SJCRH30 (cell line): ENCODE data around the gene LCN15. TPM values are rescaled to one million over a fixed set of nuclear protein-coding genes. Genes with fewer than 3 reads are reported as not detected.
"Not testable (repeated sequence)": the region's sequence is repeated elsewhere in the genome, so short reads cannot be mapped to it uniquely, and the experiment has no call there.

Experiments used
- DNase-seq, 2 experiments: peaks; one replicate each; pipeline ENCODE4 v3.0.0-alpha.2; 2015 to 2020
- H3K27ac ChIP-seq: fragments of 250-450 bp; sonication (Bioruptor Pico); 2 replicates; pipeline ENCODE4 v1.5.1; 2020; ENCODE audit warnings: mild to moderate bottlenecking, moderate library complexity
- H3K27me3 ChIP-seq: fragments of 250-450 bp; sonication (Bioruptor Pico); 2 replicates; pipeline ENCODE4 v1.5.1; 2020; ENCODE audit warnings: mild to moderate bottlenecking, moderate library complexity
- H3K36me3 ChIP-seq: fragments of 250-450 bp; sonication (Bioruptor Pico); 2 replicates; pipeline ENCODE4 v1.5.1; 2020; ENCODE audit warnings: mild to moderate bottlenecking, moderate library complexity
- H3K4me1 ChIP-seq: fragments of 250-450 bp; sonication (Bioruptor Pico); 2 replicates; pipeline ENCODE4 v1.5.1; 2020; ENCODE audit warnings: mild to moderate bottlenecking, moderate library complexity
- H3K4me3 ChIP-seq: fragments of 250-450 bp; sonication (Bioruptor Pico); 2 replicates; pipeline ENCODE4 v1.5.1; 2020; ENCODE audit warnings: mild to moderate bottlenecking, moderate library complexity
- H3K9me3 ChIP-seq: fragments of 250-450 bp; sonication (Bioruptor Pico); replicated peaks from 2 replicates; pipeline ENCODE4 v1.5.1; 2020; ENCODE audit warnings: mild to moderate bottlenecking, moderate library complexity
- total RNA-seq: library from RNA; depleted of rRNA; stranded (reverse); fragments of >200 nt; shearing (Covaris generic); gene quantifications from 2 replicates; pipeline ENCODE4 v1.2.3, GENCODE V29; 2014

The LCN15 gene
- total RNA-seq, 1 experiment from 2014 or later, result not detected

DNA sequence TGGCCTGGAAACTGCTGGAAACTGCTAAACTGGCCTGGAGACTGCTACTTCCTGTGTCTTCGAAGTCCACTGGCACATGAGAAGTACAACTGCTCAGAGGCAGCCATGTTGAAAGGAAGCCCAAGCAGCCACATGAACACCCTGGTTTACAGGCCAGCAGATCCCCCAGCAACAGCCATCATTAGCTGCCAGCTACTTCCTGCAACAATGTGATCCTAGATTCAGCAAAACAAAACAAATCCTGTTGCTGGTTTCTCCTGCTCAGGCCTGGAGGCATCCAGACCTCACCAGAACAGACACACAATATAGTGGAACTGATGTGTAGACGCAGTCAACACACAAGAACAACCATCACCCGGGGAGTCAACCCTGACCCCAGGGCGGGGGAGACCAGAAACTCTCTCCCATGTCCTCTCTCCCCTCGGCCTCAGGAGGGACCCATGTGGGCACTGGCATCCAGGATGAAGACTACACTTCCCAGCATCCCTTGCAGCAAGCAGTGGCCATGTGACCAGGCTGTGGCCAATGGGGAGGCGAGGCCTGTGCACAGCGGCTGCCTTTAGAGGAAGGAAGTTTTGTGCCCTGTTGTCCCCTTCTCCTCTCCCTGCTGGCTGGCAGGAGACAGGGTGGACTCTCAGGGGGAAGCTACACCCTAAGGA lies 9.2 kb upstream of the LCN15 start:
- Histone ChIP-seq H3K27me3 (peaks cover 8% of the 10 kb centered on the region), H3K9me3 (peaks cover 12% of the 10 kb centered on the region; the same call in 1 of the 2 replicates), H3K4me3 (no peak overlapping the region), H3K27ac (no peak overlapping the region), H3K36me3 (no peaks in the 10 kb centered on the region), H3K4me1 (no peaks in the 10 kb centered on the region)
- DNase-seq, result peak; percentile 69 to 71

DNA sequence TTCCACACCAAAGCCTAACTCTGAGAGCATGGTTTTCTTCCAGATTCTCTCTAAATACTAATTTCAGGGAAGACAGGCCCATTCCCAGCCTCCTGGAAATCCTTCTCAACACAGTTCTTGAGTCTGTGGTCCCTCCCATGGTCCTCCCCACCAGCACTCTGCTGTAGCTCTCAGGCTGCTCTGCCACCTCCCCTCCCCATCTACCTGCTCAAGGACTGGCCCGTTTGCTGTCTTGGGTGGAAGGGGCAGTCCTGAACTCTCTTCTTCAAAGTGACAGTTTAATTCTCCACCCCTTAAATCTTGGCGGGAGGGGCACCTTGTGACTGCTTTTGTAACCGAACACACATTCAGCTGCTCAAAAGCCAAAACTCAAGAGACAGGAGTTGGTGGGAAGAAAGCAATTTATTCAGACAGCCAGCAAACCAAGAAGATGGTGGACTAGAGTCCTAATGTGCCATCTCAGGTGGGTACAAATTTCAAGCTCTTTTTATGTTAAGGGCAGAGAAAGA lies 7.6 kb upstream of the LCN15 start:
- no peak for DNase-seq
- Histone ChIP-seq H3K27ac (no peak overlapping the region), H3K4me1 (no peaks in the 10 kb centered on the region), H3K36me3 (no peaks in the 10 kb centered on the region), H3K27me3 (no peaks in the 10 kb centered on the region; the same call in 1 of the 2 replicates), H3K9me3 (peaks cover 12% of the 10 kb centered on the region; the same call in 1 of the 2 replicates), H3K4me3 (no peak overlapping the region)

DNA sequence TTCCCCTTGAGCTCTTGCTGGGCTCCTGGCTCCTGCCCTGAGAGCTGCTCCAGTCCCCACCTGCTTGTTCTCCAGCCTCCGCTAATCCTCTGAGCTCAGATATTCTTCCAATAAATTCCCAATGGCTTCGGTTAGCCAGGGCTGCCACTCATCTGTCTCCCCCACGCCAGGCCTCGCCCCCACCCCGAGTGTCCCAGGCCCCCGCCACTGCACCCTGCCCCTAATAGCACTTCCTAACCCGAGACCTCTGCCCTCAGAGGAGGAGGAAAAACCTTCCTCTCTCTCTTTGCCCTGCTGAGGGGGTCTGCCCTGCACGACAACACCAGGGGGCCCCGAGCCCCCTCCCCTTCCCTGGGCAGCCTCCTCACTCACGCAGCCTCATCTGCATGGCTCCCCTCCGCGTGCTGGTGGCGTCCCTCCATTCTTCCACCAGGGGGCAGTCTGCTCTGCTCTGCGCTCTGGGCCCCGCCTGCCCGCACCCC lies 5.4 kb upstream of the LCN15 start:
- H3K27me3 ChIP-seq, result no peaks in the 10 kb centered on the region; the same call in 1 of the 2 replicates
- no peaks in the 10 kb centered on the region for H3K4me1 ChIP-seq
- H3K9me3 ChIP-seq, result peaks cover 12% of the 10 kb centered on the region; the same call in 1 of the 2 replicates
- no peaks in the 10 kb centered on the region for H3K36me3 ChIP-seq
- no peak for DNase-seq
- H3K27ac ChIP-seq, result no peak overlapping the region
- no peak overlapping the region for H3K4me3 ChIP-seq

DNA sequence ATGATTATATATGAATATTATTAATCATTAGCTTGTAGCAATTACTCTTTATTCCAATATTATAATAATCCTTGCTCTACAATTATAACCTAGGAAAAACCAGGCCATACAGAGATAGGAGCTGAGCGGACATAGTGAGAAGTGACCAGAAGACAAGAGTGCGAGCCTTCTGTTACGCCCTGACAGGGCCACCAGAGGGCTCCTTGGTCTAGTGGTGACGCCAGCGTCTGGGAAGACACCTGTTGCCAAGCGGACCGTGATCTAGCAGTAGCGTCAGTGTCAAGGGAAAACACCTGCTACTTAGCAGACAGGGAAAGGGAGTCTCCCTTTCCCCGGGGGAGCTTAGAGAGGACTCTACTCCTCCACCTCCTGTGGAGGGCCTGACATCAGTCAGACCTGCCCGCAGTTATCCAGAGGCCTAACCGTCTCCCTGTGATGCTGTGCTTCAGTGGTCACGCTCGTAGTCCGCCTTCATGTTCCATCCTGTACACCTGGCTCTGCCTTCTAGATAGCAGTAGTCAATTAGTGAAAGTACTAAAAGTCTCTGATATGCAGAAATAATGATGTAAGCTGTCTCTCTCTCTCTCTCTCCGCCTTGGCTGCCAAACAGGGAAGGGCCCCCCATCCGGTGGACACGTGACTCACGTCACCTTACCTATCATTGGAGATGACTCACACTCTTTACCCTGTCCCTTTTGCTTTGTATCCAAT lies 2.2 kb upstream of the LCN15 start:
- H3K9me3 ChIP-seq, H3K36me3 ChIP-seq, H3K4me3 ChIP-seq, H3K27ac ChIP-seq, H3K4me1 ChIP-seq: not testable (repeated sequence)
- peak; percentile 59 to 63 for DNase-seq
- H3K27me3 ChIP-seq, result peaks cover 14% of the 10 kb centered on the region

DNA sequence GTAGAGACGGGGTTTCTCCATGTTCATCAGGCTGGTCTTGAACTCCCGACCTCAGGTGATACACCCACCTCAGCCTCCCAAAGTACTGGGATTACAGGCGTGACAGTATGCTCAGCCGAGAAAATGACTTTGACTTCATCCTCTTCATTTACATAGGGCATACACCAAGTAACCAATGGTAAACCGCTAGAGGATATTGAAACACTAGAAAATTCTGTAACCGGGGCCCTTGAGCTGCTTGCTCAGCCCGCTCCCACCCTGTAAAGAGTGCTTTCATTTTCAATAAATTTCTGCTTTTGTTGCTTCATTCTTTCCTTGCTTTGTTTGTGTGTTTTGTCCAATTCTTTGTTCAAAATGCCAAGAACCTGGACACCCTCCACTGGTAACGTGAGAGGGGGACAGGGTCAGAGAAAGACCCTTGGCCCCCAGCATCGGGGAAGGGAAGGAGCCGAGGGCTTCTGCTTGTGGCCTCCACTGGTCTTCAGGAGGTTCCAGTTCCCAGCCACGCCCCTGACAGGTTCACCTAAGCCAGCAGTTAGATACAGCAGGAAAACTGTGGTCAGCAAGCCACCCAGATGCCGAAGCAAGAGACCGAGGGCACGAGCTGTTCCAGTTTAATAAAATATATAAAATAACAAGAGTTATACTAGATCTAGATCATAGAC lies 1.6 kb upstream of the LCN15 start:
- not testable (repeated sequence) for DNase-seq, H3K4me3 ChIP-seq, H3K27ac ChIP-seq, H3K4me1 ChIP-seq, H3K9me3 ChIP-seq, H3K36me3 ChIP-seq
- H3K27me3 ChIP-seq, result peaks cover 14% of the 10 kb centered on the region

DNA sequence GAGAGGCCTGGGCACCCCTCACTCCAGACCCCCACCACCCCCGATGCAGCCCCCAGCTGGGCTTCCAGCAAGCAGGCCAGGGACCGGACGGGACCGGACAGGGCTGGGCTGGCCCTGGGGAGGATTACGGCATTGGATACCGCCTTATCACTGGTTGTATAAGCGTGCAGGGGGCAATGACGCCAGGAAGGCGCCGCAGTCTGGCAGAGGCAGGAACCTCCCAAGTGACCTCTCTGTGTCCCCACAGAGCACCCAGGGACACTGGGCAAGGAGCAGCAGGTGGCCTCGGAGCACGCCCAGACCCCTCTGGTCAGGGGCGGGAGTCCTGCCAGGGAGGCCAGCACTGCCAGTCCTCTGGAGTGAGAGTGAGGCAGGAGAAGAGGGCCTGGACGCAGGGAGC lies 723 bp upstream of the LCN15 start:
- no peaks in the 10 kb centered on the region for H3K4me1 ChIP-seq
- H3K27ac ChIP-seq, result no peak overlapping the region
- H3K4me3 ChIP-seq, result no peak overlapping the region
- peaks cover 18% of the 10 kb centered on the region for H3K27me3 ChIP-seq
- H3K36me3 ChIP-seq, result no peaks in the 10 kb centered on the region
- no peak for DNase-seq
- H3K9me3 ChIP-seq, result no peaks in the 10 kb centered on the region

DNA sequence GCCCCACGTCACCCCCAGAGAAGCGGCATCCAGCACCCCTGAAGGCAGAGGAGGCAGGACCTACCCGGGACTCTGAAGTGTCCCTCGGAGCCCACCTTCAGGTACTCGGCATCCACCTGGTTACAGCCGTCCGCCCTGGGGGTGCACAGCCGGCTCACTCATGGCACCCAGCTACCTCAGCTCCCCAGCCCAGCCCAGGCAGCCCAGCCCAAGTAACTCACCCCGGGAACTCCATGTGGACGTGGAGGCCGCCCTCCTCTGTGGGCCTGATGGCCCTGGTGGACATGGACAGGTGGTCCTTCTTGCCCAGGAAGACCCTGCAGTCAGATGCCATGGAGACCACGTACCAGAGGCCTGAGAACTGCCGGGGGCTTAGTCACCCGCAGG lies 676 bp downstream of the LCN15 start:
- no peak overlapping the region for H3K4me3 ChIP-seq
- no peak for DNase-seq
- H3K27ac ChIP-seq, result no peak overlapping the region
- H3K36me3 ChIP-seq, result no peaks in the 10 kb centered on the region
- no peaks in the 10 kb centered on the region for H3K9me3 ChIP-seq
- H3K4me1 ChIP-seq, result no peaks in the 10 kb centered on the region
- peaks cover 19% of the 10 kb centered on the region for H3K27me3 ChIP-seq

DNA sequence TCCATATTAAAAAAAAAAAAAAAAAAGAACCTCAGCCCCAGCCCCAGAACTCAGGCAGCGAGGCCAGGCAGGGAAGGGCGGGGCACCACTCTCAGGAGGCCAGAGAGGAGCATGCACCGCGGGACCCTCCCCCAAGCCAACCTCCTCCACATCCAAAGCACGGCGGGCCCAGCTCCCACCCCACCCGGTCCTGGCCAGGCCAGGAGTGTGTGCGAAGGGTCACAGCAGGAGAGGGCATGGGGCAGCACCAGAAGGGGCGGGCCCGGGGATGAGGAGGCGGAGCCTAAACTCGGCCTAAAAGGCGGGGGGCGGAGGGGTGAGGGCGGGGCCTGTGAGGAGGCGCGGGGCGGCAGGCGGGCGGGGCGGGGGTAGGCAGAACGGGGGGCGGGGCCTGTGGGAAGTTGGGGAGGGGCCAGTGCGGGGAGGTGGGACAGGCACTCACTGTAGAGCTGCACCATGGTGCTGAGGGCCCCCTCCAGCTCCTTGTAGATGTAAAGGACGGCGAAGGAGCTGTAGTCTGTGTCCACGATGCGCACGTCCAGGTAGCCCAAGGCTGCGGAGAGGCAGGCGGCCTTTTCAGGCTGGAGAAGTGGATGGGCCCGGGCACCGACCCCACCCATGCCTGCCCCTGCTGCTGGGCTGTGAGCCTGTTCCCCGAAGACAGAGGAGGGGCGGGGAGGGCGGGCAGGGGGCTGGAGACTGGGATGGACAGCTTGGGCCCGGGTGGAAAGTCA lies 1.2 kb downstream of the LCN15 start:
- Histone ChIP-seq H3K4me1 (peaks cover 2% of the 10 kb centered on the region; the same call in 1 of the 2 replicates), H3K27ac (no peak overlapping the region), H3K4me3 (no peak overlapping the region), H3K27me3 (peaks cover 19% of the 10 kb centered on the region), H3K9me3 (no peaks in the 10 kb centered on the region), H3K36me3 (no peaks in the 10 kb centered on the region)
- DNase-seq, result peak; percentile 63 to 66

DNA sequence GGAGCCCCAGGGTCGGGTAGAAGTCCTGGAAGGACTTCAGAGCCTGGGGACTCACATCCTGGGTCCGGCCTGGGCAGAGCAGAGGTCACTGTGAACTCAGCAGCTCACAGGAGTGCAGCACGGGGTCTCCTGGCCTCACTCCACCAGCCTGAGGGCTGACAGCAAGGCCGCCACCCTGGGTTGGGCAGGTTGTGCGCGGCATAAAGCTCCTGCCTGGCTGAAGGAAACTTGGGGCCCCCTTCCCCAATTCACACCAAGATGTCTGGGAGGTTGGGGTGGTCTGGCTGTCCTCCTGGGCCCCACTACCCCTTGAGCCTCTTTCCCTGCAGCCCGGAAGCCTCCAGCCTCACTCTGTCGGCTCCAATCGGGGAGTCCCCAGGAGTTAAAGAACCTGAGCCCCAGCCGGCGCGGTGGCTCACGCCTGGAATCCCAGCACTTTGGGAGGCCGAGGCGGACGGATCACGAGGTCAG lies 2.1 kb downstream of the LCN15 start:
- Histone ChIP-seq H3K27ac (no peak overlapping the region), H3K27me3 (peaks cover 19% of the 10 kb centered on the region), H3K4me1 (peaks cover 9% of the 10 kb centered on the region), H3K4me3 (no peak overlapping the region), H3K9me3 (no peaks in the 10 kb centered on the region), H3K36me3 (no peaks in the 10 kb centered on the region)
- no peak for DNase-seq

DNA sequence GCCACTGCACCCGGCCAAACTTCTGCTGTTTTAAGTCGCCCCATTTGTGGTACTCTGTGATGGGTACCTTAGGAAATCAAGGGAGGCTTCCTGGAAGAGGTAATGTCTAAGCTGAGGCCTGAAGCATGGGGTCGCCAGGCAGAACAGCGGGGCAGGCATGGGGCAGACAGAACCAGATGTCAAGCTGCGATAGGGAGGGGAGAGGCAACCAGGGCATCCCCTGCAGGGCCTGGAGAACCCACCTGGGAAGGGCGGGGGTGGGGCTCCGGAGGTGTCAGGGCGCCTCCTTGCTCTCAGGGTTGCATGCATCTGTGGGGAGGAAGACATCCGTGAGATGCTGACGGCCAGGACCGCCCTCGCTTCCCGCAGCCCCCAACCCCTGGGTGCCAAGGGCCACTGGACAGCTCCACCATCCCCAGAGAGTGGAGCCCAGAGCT lies 2.8 kb downstream of the LCN15 start:
- Histone ChIP-seq H3K27me3 (peaks cover 19% of the 10 kb centered on the region), H3K36me3 (no peaks in the 10 kb centered on the region), H3K27ac (no peak overlapping the region), H3K4me1 (peaks cover 12% of the 10 kb centered on the region), H3K4me3 (no peak overlapping the region), H3K9me3 (no peaks in the 10 kb centered on the region)
- DNase-seq, result no peak

DNA sequence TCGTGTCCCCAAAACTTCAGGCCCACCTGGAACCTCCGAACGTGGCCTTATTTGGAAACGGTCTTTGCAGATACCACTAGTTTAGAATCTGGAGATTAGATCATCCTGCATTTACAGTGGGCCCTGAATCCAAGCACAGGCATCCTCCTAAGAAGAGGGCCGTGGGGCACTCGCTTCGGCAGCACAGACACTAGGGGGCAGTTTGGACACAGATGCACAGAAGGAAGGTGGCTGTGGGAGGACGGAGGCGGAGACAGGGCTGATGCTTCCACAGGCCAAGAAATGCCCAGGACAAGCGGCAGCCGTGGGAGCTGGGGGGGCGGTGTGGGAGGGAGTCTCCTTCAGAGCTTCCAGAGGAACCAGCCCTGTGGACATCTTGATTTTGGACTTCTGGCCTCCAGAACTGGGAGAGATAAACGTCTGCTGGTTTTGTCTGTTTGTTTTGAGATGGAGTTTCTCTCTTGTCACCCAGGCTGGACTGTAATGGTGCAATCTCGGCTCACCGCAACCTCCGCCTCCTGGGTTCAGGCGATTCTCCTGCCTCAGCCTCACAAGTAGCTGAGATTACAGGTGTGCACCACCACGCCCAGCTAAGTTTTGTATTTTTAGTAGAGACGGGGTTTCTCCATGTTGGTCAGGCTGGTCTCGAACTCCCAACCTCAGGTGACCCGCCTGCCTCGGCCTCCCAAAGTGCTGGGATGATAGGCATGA lies 3.3 kb downstream of the LCN15 start:
- Histone ChIP-seq H3K4me1 (peaks cover 12% of the 10 kb centered on the region), H3K27me3 (peaks cover 19% of the 10 kb centered on the region)
- not testable (repeated sequence) for H3K4me3 ChIP-seq, H3K9me3 ChIP-seq, H3K36me3 ChIP-seq, H3K27ac ChIP-seq
- DNase-seq, result peak; percentile 70 to 78

DNA sequence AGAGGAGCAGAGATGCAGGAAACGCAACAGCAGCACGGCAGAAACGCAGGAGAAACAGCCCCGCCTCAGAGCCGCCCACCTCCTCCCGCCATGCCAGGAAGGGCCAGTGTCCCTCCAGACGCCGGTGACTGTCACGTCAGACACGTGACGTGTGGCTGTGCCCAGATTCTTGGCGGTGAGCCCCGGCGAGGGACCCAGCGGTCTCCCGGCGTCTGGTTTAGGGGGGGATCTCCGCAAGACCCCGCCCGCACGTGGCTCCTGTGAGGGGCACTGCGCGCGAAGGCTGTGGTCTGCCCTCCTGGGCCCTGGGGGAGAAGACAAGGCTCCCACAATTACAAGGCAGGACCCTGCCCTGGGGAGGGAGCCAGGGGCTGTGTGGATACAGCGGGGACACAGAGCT lies 3.9 kb downstream of the LCN15 start:
- no peak overlapping the region for H3K27ac ChIP-seq
- no peak overlapping the region for H3K4me3 ChIP-seq
- H3K27me3 ChIP-seq, result peaks cover 19% of the 10 kb centered on the region
- H3K9me3 ChIP-seq, result no peaks in the 10 kb centered on the region; the same call in 1 of the 2 replicates
- DNase-seq, result no peak
- H3K36me3 ChIP-seq, result no peaks in the 10 kb centered on the region
- peaks cover 12% of the 10 kb centered on the region for H3K4me1 ChIP-seq

DNA sequence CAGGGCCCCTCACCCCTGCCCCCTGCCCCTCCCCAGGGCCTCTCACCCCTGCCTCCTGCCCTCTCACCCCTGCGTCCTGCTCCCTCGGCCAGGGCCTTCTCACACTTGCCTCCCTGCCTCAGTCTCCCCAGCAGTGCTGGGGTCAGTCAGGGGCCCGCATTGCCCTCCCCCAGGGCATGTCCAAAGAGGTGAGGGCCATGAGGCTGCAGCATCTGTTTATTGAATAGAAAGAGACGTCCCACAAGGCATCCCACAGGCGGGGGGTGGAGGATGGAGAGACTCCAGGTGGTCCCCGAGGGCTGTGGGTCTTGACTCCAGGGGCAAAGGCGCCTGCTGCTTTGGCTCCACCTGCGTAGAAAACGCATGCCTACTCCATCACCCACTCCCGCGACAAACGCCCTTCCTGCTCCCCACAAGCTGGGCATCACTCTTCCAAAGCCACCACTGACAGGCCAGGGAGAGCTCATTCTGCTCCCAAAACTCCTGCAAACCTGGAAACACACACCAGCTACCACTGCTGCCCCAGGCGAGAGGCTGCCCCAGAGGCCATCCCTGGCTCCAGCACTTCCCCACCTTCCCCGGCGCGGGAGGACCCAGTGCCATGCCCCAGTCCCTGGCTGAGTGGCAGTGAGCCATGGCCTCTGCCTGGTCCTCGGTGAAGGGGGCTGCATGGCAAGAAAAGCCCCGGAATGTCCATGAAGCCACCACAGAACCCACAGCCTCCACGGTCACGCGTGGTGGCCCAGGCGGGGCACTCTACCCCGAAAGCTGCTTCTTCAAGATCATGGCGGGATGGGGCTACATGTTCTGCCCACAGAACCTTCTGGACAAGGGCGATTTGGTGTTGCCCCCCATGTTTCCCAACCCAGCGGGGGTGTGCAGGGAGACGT lies 4.6 kb downstream of the LCN15 start:
- H3K27me3 ChIP-seq, result peaks cover 18% of the 10 kb centered on the region
- H3K36me3 ChIP-seq, result no peaks in the 10 kb centered on the region
- DNase-seq, result no peak
- no peak overlapping the region for H3K4me3 ChIP-seq
- H3K9me3 ChIP-seq, result no peaks in the 10 kb centered on the region; the same call in 1 of the 2 replicates
- H3K4me1 ChIP-seq, result peaks cover 12% of the 10 kb centered on the region
- H3K27ac ChIP-seq, result no peak overlapping the region
